Activated CD8-positive, alpha-beta memory T cell treated with anti-CD3 and anti-CD28 coated beads, Interleukin-2, amount 10 ng/mL, durations not matched to agents 7 days and 5 days (primary cell): ENCODE measurements around the gene CAMTA2. TPM values are rescaled to one million over a fixed set of nuclear protein-coding genes. Genes with fewer than 3 reads are reported as not detected.

Experiments
- ATAC-seq: fragments of 150-1000 bp; cut with Tn5 transposase; one replicate; pipeline ENCODE4 v1.10.0; 2021; ENCODE audit warnings: moderate library complexity
- CTCF ChIA-PET: fragments of 350-600 bp; sonication (Branson Sonifier 250); formaldehyde crosslinking; loops from one replicate; lab custom pipeline; 2021; ENCODE audit warnings: antibody characterized with exemption; lab: Charles Lee
- DNase-seq: peaks from one replicate; pipeline ENCODE4 v3.0.0-alpha.2; 2020
- H3K27ac Mint-ChIP-seq: one replicate; pipeline ENCODE4 v1.8.0; 2021; ENCODE audit warnings: mild to moderate bottlenecking, mixed read lengths
- H3K27me3 Mint-ChIP-seq: one replicate; pipeline ENCODE4 v1.8.0; 2021; ENCODE audit warnings: mixed read lengths
- H3K36me3 Mint-ChIP-seq: one replicate; pipeline ENCODE4 v1.8.0; 2021; ENCODE audit warnings: mild to moderate bottlenecking, mixed read lengths
- H3K4me1 Mint-ChIP-seq: one replicate; pipeline ENCODE4 v1.8.0; 2021; ENCODE audit warnings: mixed read lengths
- H3K4me3 Mint-ChIP-seq: one replicate; pipeline ENCODE4 v1.8.0; 2021; ENCODE audit warnings: mild to moderate bottlenecking, moderate library complexity, mixed read lengths
- H3K9me3 Mint-ChIP-seq: one replicate; pipeline ENCODE4 v1.8.0; 2022; ENCODE audit warnings: low read depth, mixed read lengths
- total RNA-seq, 2 experiments: library from RNA; stranded (reverse); gene quantifications; one replicate each; pipeline ENCODE4 v1.2.3, GENCODE V29; 2021

CAMTA2 gene
- total RNA-seq, 2 experiments from 2014 or later, result 60.6 to 72.5 TPM

DNA sequence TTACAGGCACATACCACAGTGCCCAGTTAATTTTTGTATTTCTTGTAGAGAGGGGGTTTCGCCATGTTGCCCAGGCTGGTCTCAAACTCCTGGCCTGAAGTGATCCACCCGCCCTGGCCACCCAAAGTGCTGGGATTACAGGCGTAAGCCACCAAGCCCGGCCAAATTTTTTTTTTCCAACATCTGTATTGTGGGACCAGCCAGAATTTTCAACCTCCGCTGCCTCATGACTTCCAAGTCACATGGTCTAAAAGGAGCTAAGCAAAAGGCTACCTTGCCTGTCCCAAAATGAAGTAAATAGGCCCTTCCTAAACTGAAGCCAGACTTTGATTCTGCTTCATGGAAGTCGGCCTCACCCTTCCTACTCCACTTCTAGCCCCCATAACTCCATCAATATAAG lies 15.6 kb downstream of the CAMTA2 start:
- no peak for DNase-seq
- H3K27ac Mint-ChIP-seq, result no peak overlapping the region
- no peak for ATAC-seq
- H3K4me3 Mint-ChIP-seq, result no peak overlapping the region
- no peaks in the 10 kb centered on the region for H3K9me3 Mint-ChIP-seq
- H3K36me3 Mint-ChIP-seq, result peaks cover 41% of the 10 kb centered on the region
- H3K27me3 Mint-ChIP-seq, result no peaks in the 10 kb centered on the region
- CTCF ChIA-PET, result interaction anchor here (0.6 to 6.3 kb wide), 6 partner anchors 8 to 91 kb away, joined by 3 to 39 read pairs (median 3); partner anchors contain the start of genes CAMTA2 and PFN1
- H3K4me1 Mint-ChIP-seq, result peaks cover 34% of the 10 kb centered on the region

- ATAC-seq (no peak), DNase-seq (no peak)
- CTCF ChIA-PET, result interaction anchor here (1.2 to 6.3 kb wide), 5 partner anchors 10 to 91 kb away, joined by 3 to 39 read pairs (median 8); partner anchors contain the start of genes CAMTA2, RNF167 and SLC25A11
- Mint-ChIP-seq H3K27ac (no peak overlapping the region), H3K4me1 (peaks cover 44% of the 10 kb centered on the region), H3K36me3 (peaks cover 42% of the 10 kb centered on the region), H3K9me3 (no peaks in the 10 kb centered on the region), H3K27me3 (no peaks in the 10 kb centered on the region), H3K4me3 (no peak overlapping the region)
These were observed 17.2 kb downstream of the CAMTA2 start for GRCh38 chr17:4970273-4970672.

- no peak overlapping the region for H3K4me3 Mint-ChIP-seq
- no peak for ATAC-seq
- no peak for DNase-seq
These were observed 17.8 kb downstream of the CAMTA2 start for GRCh38 chr17:4969551-4970173.

DNA sequence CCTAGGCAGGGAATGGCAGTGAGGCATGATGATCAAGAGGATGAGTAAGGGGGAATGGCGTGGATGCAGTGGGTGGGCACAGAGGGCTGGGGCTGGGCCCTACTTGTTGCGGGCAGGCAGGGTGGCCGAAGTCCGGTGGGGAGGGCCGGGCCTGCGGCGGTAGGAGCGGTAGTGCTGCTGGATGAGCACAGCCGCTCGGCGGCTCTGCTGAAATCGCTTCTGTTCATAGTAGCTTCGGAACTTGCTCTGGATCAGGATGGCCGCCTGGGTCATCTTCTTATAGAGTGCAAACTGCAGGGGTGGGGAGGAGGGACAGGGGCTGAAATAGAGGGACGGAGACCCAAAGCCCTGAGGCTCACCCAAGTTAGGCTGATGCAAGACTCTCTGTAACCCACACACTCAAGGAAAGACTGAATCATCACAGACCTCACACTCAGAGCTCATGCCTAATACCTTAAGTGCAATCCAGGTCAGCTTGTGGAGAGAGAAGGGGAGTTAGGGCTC lies 18.4 kb downstream of the CAMTA2 start:
- Mint-ChIP-seq H3K27me3 (no peaks in the 10 kb centered on the region), H3K4me3 (no peak overlapping the region), H3K36me3 (peaks cover 42% of the 10 kb centered on the region), H3K27ac (no peak overlapping the region), H3K9me3 (no peaks in the 10 kb centered on the region), H3K4me1 (peaks cover 41% of the 10 kb centered on the region)
- CTCF ChIA-PET, result interaction anchor here (1.0 to 6.3 kb wide), 6 partner anchors 12 to 94 kb away, joined by 3 to 39 read pairs (median 16); partner anchors contain the start of genes CAMTA2, CHRNE, RNF167 and SLC25A11
- peak; percentile 71 for DNase-seq
- no peak for ATAC-seq

More at GRCh38 chr17:4969551-4970173, 17.8 kb downstream of the CAMTA2 start:
- H3K9me3 Mint-ChIP-seq, result no peaks in the 10 kb centered on the region
- no peak overlapping the region for H3K27ac Mint-ChIP-seq
- H3K27me3 Mint-ChIP-seq, result no peaks in the 10 kb centered on the region
- H3K36me3 Mint-ChIP-seq, result peaks cover 42% of the 10 kb centered on the region
- H3K4me1 Mint-ChIP-seq, result peaks cover 43% of the 10 kb centered on the region
- CTCF ChIA-PET, result interaction anchor here (1.0 to 6.3 kb wide), 9 partner anchors 11 to 93 kb away, joined by 3 to 39 read pairs (median 5); partner anchors contain the start of genes CAMTA2, CHRNE, RNF167 and SLC25A11

DNA sequence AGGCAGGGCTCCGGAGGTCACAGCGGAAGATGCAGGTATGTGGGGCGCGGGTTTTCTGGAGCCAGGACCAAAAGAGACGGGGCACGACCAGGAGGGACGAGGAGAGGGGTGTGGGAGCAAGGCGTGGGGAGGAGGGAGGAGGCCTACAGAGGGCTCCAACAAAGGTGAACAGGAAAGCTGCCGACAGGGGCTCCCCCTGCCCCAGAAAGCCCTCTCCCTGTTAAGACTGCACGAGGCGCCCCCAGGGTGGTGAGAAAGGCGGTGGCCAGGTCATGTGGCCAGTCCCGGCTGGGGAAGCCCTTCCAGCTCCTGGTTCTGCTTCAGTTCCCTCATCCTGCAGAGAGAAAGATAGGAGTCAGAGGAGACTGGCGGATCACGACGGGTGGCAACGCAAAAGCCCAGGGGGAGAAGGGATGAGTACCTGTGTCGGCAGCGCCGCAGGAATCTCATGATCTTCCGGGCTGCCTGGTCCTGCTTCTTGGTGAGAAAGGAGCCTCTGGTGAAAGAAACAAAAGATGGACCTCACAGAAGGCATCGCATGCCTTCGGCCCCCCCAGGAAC lies 18.9 kb downstream of the CAMTA2 start:
- ATAC-seq (no peak), DNase-seq (no peak)
- Mint-ChIP-seq H3K9me3 (no peaks in the 10 kb centered on the region), H3K27ac (no peak overlapping the region), H3K4me3 (no peak overlapping the region), H3K27me3 (no peaks in the 10 kb centered on the region), H3K4me1 (peaks cover 36% of the 10 kb centered on the region), H3K36me3 (peaks cover 39% of the 10 kb centered on the region)
- CTCF ChIA-PET, result interaction anchor here (0.7 to 6.3 kb wide), 11 partner anchors 13 to 94 kb away, joined by 3 to 39 read pairs (median 8); partner anchors contain the start of genes CAMTA2, CHRNE, ENO3 and PFN1

DNA sequence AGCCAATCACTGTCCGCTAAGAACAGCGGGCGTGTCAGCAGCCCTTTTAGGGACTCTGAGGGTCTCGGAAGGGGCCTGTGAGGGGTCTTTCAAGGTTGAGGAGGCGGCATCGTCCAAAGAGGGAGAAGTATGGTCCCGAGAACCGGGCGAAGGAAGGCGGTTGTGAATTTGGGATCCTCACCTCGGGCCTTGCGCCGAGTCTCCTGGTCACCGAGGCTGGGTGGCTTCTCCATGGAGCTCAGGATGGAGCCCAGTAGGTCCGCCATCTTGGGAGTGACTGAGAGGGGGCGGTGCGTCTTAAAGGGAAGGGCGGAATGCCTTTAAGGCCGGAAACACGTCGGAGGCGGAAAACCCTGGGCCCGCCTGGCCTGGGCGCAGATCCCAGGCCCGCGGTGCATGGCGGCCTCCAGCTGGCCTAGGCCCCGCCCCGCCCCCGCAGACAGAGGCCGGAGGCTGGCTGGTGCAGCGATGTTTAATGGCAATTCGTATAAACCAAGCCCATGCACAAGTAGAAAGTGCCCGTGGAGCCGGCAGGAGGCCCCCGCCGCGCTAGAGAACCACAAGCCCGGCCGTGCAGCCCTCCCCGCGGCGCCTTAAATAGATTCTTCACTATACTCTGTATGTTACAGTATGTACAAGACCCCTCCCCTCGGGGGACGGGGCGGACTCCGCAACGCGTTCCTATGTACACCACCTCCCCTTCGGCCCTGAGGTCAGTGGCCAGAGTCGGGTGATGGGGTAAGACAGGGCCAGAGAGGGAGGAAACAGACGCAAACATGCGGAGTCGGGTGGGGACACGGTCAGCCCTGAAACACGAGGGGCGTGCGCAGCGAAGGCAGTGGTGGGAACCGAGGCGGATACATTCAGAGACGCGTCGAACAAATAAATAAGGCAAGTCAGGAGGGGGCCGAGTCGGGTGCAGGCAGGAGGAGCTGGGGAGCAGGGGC lies 19.7 kb downstream of the CAMTA2 start, which contains the start of gene SPAG7:
TSS of gene SPAG7 (minus strand) at position 279 of the 947 bp plus-strand sequence. CDS start at position 266, 13 bp downstream.
- Mint-ChIP-seq H3K27me3 (no peaks in the 10 kb centered on the region), H3K4me1 (peaks cover 36% of the 10 kb centered on the region), H3K9me3 (no peaks in the 10 kb centered on the region), H3K36me3 (peaks cover 39% of the 10 kb centered on the region), H3K27ac (no peak within 1 kb of the TSS), H3K4me3 (no peak within 1 kb of the TSS)
- CTCF ChIA-PET, result interaction anchor here (0.7 to 6.3 kb wide), 16 partner anchors 10 to 401 kb away, joined by 3 to 39 read pairs (median 7); partner anchors contain the start of genes CAMTA2, ENO3, PFN1 and RNF167
- DNase-seq, result peak; percentile 96
- ATAC-seq, result peak; percentile 73

GRCh38 chr17:4966844-4967538 lies 20.5 kb downstream of the CAMTA2 start:
- Mint-ChIP-seq H3K27me3 (no peaks in the 10 kb centered on the region), H3K4me3 (no peak overlapping the region), H3K27ac (no peak overlapping the region), H3K9me3 (no peaks in the 10 kb centered on the region), H3K4me1 (peaks cover 36% of the 10 kb centered on the region), H3K36me3 (peaks cover 34% of the 10 kb centered on the region)
- DNase-seq (peak; percentile 99), ATAC-seq (peak; percentile 89)
- CTCF ChIA-PET, result interaction anchor here (1.0 to 6.3 kb wide), 13 partner anchors 9 to 400 kb away, joined by 3 to 39 read pairs (median 9); partner anchors contain the start of genes CAMTA2, ENO3, PFN1 and RNF167

- DNase-seq (no peak), ATAC-seq (no peak)
- Mint-ChIP-seq H3K4me3 (peak overlapping the region; percentile 44), H3K36me3 (peaks cover 31% of the 10 kb centered on the region), H3K9me3 (no peaks in the 10 kb centered on the region), H3K27ac (no peak overlapping the region), H3K27me3 (no peaks in the 10 kb centered on the region), H3K4me1 (peaks cover 30% of the 10 kb centered on the region)
- CTCF ChIA-PET, result interaction anchor here (1.3 to 4.7 kb wide), 3 partner anchors 13 to 56 kb away, joined by 3 to 34 read pairs (median 31); partner anchors contain the start of gene PFN1
These were observed 22.0 kb downstream of the CAMTA2 start for GRCh38 chr17:4965311-4965986.

DNA sequence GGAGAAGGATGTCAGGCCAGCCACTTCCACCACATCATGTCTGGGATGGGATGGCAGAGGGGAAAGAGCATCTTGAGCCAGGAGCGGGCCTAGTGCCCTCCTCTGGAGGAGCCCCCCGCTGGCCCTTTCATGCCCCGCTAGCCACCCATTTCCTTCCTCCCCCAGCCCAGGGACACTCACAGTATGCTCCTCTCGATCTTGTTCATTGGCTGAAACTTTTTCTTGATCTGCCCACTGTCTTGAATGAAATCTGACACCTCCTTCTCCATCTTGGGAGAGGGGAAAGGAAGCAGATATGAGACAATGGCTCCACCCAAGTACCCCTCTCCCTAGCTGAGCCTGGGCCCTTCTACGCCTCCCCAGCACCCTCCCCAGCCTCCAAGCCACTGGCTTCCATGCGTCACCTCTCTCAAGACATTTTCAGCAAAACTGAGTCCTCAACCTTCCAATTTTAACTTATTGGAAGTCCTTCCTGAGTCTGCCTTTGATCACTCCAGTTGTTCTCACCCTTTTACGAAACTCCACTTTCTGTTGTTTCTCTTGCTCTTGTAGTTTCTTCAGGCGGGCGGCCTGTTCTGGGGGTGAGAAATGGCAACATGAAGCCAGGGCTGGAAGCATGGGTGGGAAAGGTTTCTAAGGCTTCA lies 27.1 kb downstream of the CAMTA2 start:
- Mint-ChIP-seq H3K4me3 (no peak overlapping the region), H3K27me3 (no peaks in the 10 kb centered on the region), H3K9me3 (no peaks in the 10 kb centered on the region), H3K27ac (no peak overlapping the region), H3K36me3 (peaks cover 12% of the 10 kb centered on the region), H3K4me1 (peaks cover 3% of the 10 kb centered on the region)
- DNase-seq (no peak), ATAC-seq (no peak)
- CTCF ChIA-PET, result no interaction called here

GRCh38 chr17:4959261-4959965 lies 28.1 kb downstream of the CAMTA2 start:
- CTCF ChIA-PET, result interaction anchor here (3.7 kb wide), 1 partner anchor 8 kb away, joined by 17 read pairs; the partner anchor contains the start of gene SPAG7

GRCh38 chr17:4958102-4958501 lies 29.4 kb downstream of the CAMTA2 start:
- no peak overlapping the region for H3K27ac Mint-ChIP-seq
- H3K36me3 Mint-ChIP-seq, result peaks cover 7% of the 10 kb centered on the region
- ATAC-seq (no peak), DNase-seq (no peak)
- H3K27me3 Mint-ChIP-seq, result no peaks in the 10 kb centered on the region
- H3K4me3 Mint-ChIP-seq, result no peak overlapping the region
- H3K4me1 Mint-ChIP-seq, result no peaks in the 10 kb centered on the region
- CTCF ChIA-PET, result interaction anchor here (1.4 to 3.7 kb wide), 4 partner anchors 9 to 49 kb away, joined by 6 to 17 read pairs (median 12); partner anchors contain the start of genes RNF167, SLC25A11 and SPAG7
- H3K9me3 Mint-ChIP-seq, result no peaks in the 10 kb centered on the region

More at GRCh38 chr17:4959261-4959965, 28.1 kb downstream of the CAMTA2 start:
- Mint-ChIP-seq H3K27me3 (no peaks in the 10 kb centered on the region), H3K27ac (no peak overlapping the region), H3K36me3 (peaks cover 7% of the 10 kb centered on the region), H3K4me1 (no peaks in the 10 kb centered on the region), H3K4me3 (no peak overlapping the region), H3K9me3 (no peaks in the 10 kb centered on the region)
- no peak for ATAC-seq
- DNase-seq, result no peak
